GM18526 (cell line): ENCODE measurements around the gene SMIM24.

ENCODE experiments used
- POLR2A ChIP-seq: IDR thresholded peaks from 3 replicates; pipeline ENCODE4 v1.6.1; 2011; ENCODE audit not compliant: insufficient read length; ENCODE audit errors: extremely low read depth

The SMIM24 gene

DNA sequence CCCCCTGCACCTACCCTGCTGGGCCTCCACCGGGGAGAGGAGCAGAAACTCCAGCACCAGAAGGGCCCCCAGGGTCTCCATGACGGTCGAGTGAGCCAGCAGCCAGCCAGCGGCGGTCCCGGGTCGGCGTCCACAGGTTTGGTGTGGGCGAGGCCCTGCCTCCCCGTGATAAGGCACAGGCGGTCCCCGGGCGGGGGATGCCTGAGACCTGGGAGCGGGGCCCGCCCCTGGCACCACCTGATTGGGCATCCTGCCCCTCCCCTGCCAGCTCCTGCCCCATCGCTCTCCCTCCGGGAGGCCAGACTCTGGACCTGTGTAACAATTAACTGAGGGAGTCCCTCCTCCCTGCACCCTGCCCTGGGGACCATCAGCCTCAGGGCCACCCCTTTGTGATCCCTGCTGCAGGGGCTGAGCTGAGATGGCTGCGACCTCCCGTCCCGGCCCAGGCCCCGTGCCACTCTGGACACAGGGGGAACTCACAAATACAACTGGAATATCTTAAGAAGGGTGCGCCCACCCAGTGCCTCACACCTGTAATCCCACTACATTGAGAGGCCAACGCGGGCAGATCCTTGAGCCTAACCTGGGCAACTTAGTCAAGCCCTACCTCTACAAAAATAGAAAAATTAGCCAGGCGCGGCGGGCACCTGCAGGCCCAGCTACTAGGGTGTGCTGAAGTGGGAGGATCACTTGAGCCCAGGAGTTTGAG lies at the start of gene SMIM24:
SMIM24 (minus strand) TSS at position 143 of the 709 bp plus-strand sequence; CDS start at position 81, 62 bp downstream.
- no peak for TF ChIP-seq POLR2A

DNA sequence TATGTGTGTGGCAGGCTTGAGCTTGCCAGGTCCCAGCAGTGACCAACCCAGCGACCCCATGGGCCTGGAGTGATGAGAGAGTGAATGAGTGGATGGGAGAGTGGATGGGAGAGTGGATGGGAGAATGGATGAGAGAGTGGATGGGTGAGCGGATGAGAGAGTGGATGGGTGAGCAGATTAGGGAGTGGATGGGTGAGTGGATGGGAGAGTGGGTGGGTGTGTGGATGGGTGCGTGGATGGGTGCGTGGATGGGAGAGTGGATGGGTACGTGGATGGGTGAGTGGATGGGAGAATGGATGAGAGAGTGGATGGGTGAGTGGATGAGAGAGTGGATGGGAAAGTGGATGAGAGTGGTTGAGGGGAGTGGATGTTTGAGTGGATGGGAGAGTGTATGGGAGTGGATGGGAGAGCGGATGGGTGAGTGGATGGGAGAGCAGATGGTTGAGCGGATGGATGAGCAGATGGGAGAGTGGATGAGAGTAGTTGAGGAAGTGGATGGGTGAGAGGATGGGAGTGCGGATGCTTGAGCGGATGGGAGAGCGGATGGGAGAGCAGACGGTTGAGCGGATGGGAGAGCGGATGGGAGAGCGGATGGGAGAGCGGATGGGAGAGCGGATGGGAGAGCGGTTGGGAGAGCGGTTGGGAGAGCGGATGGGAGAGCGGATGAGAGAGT lies 48.4 kb upstream of the SMIM24 start:
- TF ChIP-seq POLR2A: no peak

DNA sequence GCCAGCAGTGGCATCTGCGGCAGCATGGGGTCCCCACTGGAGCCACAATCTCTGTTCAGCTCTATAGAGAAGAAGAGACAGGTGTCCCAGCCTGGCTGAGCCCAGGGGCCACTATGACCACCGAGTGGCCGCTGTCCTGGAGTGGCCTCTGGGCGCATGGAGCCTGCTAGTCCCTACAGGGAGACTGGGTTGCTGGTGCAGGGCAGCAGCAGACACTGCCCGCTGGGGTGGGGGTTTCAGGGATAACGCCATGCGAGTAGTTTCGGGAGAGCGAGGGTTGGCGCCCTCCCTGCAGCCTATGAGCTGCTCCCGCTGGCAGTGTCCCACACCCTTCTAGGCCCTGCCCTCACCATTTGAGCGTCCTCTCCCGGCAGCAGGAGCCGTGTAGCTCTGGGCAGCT lies 47.8 kb upstream of the SMIM24 start:
- no peak for TF ChIP-seq POLR2A

DNA sequence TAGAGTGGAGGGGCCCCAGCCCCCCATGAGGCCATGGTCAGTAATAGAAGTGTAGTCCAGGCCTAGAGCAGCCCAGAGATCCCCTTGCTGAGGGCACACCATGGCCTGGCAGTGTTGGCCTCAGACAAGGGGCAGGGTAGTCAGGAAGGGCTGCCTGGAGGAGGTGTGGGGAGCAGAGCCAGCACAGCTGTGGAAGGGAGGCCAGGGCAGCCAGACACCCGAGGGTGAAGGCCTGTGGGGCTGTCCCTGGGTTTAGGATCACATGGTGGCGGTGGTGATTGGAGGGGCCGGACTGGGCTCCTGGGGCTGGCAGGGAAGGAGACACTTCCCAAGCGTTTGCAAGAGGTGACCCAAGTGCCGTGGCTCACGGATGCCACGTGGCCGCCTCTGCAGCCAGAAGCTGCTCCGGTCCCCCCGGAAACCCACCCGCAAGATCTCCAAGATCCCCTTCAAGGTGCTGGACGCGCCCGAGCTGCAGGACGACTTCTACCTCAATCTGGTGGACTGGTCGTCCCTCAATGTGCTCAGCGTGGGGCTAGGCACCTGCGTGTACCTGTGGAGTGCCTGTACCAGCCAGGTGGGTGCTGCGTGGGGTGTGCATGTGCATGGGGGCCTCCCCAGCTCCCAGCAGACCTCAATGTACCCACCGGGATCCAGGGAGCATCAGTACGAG lies 47.0 kb upstream of the SMIM24 start:
- no peak for TF ChIP-seq POLR2A

DNA sequence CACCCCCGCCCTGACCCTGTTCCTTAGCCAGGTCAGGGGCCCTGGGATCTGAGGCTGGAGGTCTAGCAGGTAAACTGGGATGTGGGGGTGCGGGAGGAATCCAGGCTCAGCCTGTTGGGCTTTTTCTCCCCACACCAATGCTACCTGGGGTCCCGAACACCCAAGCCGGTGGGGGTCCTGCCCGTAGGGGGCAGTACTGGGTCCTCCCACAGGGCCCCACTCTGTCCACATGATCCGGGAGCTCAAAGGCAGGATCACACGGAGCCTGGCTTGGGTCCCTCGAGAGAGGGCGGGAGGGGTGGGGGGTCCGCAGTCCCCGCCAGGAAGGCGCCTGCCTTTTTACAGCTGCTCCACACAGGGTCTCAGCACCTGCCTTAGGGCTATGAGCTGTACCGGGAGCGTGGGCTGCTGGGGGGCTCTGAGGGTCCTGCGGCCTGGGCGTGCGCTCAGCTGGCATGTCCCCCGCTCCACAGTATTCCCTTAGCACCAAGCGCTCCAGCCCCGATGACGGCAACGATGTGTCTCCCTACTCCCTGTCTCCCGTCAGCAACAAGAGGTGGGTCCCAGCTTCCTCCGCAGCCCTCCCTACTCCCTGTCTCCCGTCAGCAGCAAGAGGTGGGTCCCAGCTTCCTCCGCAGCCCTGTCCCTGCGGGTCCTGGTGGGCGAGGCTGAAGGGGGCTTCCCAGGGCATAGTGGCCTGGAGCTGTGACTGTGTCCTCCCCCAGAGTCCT lies 46.3 kb upstream of the SMIM24 start:
- no peak for TF ChIP-seq POLR2A

DNA sequence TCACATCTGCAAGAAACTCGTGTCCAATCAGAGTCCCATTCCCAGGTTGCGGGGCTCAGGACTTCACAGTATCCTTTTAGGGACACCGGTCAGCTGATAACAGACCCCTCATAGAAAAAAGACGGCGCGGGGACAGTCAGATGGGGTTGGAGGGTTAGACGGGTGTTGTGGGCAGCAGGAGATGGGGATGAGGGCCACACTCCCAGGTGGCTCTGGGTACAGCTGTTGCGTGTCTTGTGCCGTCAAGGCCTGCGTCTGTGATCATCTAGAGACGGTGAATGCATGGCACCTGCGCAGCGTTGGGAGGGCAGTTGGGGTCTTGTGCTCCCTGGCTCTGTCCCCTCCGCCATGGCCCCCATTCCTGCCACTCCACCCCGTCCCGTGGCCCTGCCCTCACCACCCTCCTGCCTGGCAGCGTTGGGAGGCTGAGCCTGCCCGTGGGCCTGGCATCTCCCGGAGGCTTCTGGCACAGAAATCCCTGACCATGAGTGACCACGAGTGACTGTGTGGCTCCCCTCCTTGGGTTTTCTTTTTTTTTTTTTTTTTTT lies 44.7 kb upstream of the SMIM24 start:
- no peak for TF ChIP-seq POLR2A

DNA sequence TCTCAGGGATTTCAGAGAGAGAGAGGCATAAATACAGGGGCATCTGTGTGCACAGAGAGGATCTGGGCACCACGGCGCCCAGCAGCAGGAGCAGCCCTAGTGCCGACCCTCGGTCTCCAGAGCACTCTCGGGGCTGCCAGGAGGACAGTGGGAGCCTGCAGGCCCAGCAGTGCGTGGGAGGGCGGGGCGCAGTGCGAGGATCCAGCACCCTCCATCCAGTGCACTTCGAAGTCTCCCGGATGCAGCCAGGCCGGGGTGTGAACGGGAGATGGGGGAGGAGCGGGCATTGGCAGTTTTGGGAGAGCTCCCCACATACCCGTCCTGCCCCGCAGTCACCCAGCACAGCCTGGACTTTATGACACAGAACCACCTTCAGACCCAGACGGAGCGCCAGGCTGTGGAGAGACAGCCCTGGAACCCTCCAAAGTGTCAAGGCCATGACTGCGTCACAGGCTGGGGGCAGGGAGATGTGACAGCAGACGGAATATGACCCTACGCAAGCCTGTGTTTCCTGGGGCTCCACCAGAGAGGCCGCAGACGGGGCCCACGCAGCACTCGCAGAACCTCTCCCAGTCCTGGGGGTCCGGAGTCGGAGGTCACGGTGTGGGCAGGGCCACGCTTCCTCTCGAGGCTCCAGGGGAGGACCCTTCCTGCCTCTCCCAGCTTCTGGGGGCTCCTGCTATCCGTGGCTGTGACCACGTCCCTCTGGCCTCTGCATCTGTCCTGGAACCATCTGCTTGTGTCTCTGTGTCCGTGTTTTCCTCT lies 43.9 kb upstream of the SMIM24 start:
- no peak for TF ChIP-seq POLR2A

DNA sequence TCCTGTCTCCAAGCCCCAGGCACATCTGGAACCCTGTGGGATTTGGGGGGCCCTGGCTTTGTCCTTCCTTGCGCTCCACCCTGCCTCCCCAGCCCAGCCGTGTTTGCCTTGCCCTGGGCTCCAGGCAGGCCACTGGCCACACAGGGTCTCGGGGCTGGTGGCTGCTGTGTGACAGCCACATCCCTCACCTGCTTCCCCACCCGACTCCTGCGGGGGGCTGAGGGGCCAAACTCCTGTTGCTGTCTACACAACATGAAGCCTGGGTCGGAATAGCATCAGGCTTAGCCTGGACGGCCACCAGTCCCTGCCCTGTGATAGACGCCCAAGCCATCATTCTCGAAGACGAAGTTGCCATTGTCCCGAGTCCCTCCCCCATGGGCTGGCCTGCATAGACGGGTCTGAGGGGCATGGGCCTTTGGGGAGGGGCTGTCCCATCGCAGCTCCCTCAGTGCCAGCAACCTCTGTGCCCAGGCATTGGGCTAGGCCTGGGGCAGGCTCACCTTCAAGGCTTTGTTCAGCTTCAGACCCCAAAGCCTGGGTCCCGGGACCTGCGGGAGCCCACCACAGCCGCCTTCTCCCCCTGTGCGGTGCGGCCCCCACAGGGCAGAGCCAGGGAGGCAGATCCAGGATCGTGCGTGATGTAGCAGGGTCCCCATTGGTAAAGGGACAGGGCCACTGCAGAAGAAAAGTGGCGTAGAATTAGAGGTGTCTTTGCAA lies 43.2 kb upstream of the SMIM24 start:
- no peak for TF ChIP-seq POLR2A

DNA sequence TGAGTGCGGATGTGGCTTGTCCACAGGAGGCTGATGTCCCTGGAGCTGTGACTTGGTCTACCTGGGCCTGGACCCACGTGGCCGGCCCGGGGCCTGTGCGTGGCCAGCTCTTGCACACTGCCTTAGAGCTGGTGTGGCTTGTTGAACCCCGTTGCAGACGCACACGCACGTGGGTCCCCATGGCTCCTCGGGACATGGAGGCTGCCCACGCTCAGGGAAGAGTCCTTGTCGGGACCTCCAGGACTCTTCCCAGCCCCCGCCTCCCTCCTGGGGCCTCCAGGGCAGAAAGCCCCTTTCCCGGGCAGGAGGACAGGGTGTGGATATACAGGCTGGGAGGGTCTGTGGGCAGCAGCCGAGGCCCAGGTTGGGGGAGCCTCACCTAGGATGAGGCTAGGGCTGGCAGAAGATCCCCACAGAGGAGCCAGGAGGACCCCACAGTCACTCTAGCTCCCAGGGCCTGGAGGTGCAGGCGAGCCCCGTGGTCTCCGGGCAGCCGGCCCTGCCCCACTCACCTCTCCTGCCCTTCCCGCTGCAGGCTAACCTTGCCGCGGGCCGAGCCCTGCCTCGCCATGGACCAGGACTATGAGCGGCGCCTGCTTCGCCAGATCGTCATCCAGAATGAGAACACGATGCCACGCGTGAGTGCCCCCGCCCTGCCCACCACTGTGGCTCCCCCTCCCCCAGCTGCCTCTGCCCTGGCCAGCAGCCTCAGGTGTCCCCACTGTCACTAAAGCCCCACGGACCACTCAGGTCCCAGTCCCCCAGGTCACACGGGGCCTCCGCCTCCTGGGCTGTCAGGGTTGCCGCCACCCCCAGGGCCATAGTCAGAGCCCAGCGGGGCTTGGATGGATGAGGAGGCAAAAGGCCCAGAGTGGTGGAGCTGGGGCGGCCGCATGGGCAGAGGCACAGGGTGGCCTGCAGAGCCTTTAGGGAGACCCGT lies 42.4 kb upstream of the SMIM24 start:
- no peak for TF ChIP-seq POLR2A

DNA sequence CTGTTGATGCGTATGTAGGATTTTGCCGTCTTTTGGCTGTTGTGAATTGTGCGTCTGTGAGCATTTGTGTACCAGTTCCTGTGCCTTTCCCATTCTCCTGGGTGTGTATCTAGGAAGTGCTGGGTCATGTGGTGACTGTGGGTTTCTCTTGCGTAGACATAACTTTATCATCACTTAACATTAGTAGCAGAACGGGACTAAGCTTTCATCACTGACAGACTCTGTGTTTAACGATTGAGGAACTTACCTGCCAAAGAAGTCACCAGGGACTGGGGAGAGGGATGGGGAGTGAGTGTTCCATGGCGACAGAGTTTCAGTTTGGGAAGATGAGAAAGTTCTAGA lies 40.8 kb upstream of the SMIM24 start:
- TF ChIP-seq POLR2A: no peak

DNA sequence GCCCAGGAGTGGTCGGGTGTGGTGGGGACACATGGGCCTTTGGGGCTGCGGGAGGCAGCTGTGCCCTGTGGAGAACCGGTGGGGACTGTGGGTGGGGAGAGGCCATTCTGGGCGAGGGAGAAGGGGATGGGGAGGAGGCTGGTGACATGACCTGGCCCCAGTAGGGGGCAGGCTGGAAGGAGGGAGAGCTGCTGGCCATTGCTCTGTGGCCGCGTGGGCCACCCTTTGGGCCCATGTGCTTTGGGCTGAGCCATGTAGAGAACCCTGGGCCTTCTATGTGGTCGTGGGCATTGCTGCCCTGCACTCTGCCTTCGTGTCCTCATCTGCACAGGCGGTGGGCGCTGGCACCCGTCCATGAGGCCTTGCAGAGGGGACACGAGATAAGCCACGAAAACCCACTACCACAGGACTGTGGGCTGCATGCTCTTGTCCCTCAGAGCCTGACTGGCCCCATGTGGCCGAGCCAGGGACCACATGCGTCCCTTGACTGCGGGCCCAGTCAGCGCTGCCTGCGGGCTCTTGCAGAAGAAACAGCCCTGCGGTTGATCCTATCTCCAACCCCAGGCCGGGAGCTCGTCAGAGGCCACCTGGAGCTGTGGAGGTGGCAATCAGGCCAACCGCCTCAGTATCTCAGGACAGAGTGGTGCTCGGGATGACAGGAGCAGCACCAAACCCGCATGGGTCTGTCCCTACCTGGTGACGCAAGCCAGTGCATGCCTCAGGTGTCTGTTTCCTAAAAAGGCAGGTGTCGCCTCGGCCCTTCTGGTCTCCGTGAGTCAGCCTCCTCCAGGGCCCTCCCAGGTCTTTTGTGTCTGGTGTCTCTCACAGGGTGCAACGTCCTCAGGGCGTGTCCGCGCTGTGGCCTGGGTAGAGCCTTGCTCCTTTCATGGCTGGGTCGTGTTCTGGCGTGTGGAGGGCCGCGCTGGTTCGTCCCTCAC lies 40.1 kb upstream of the SMIM24 start:
- TF ChIP-seq POLR2A: no peak

DNA sequence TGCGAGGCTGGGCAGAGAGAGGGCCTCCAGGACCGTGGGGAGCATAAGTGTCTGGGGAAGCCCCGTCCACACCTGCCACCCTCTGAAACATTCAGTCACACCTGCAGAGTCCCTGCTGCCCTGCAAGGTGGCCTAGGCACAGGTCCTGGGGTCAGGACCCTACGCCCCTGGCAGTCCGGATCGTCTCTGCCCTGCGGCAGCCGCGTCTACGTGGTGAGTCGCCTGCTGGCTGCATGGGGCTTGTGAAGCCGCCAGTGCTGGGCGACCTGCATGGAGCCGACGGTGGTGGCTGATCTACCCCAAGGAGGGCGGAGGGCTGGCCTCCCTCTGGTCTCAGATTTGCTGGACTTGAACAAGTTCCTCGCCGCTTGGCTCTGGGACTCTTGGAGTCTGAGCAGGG lies 38.8 kb upstream of the SMIM24 start:
- no peak for TF ChIP-seq POLR2A
